NCI-H1105 treated with DMSO at 0.1 percent for 48 hours (cell line): ENCODE results near the gene TENM3.

ENCODE experiments used
- DNase-seq: peaks from one replicate; lab custom pipeline; 2025; lab: John Stamatoyannopoulos, UW

Gene TENM3

GRCh38 chr4:182741054-182741453, 497.9 kb downstream of the TENM3 start:
- no peak for DNase-seq

GRCh38 chr4:182741914-182742313, 498.7 kb downstream of the TENM3 start:
- peak; percentile 6 for DNase-seq

GRCh38 chr4:182743815-182744214, 500.6 kb downstream of the TENM3 start:
- no peak for DNase-seq

- DNase-seq, result peak; percentile 85
Observed at GRCh38 chr4:182745237-182745636, 502.0 kb downstream of the TENM3 start.

GRCh38 chr4:182746876-182747275, 503.7 kb downstream of the TENM3 start:
- DNase-seq, result no peak

GRCh38 chr4:182748283-182748682, 505.1 kb downstream of the TENM3 start:
- DNase-seq, result no peak

GRCh38 chr4:182748949-182749348, 505.7 kb downstream of the TENM3 start:
- DNase-seq, result no peak

- DNase-seq, result peak; percentile 77
Observed at GRCh38 chr4:182749667-182750167, 506.5 kb downstream of the TENM3 start.

- DNase-seq, result no peak
Observed at GRCh38 chr4:182752158-182752910, 509.1 kb downstream of the TENM3 start.

GRCh38 chr4:182754895-182755294, 511.7 kb downstream of the TENM3 start:
- DNase-seq, result no peak

GRCh38 chr4:182756161-182756690, 513.0 kb downstream of the TENM3 start:
- DNase-seq, result no peak

GRCh38 chr4:182758273-182758672, 515.1 kb downstream of the TENM3 start:
- no peak for DNase-seq

- no peak for DNase-seq
Observed at GRCh38 chr4:182760551-182761043, 517.4 kb downstream of the TENM3 start.

- no peak for DNase-seq
Observed at GRCh38 chr4:182764137-182764536, 520.9 kb downstream of the TENM3 start.

GRCh38 chr4:182764642-182765041, 521.4 kb downstream of the TENM3 start:
- no peak for DNase-seq

GRCh38 chr4:182765987-182766856, 523.0 kb downstream of the TENM3 start:
- DNase-seq, result no peak

GRCh38 chr4:182766857-182767250, 523.7 kb downstream of the TENM3 start:
- no peak for DNase-seq

- no peak for DNase-seq
Observed at GRCh38 chr4:182768838-182769237, 525.6 kb downstream of the TENM3 start.

- DNase-seq, result no peak
Observed at GRCh38 chr4:182770259-182770995, 527.2 kb downstream of the TENM3 start.

- no peak for DNase-seq
Observed at GRCh38 chr4:182770996-182771514, 527.9 kb downstream of the TENM3 start.

- no peak for DNase-seq
Observed at GRCh38 chr4:182775075-182775474, 531.9 kb downstream of the TENM3 start.
